ENCODE measurements around the gene RABAC1.
"Not testable (repeated sequence)": the region's sequence is repeated elsewhere in the genome, so short reads cannot be mapped to it uniquely, and the experiment has no call there.

The RABAC1 gene

GRCh38 chr19:41959056-41960053 is at the start of gene RABAC1:
Gene RABAC1, minus strand, starts transcription at chr19:41959321. Its CDS starts 29 bp downstream, at chr19:41959292.
- peak; percentile 92 for DNase-seq

- DNase-seq, result no peak
Observed at GRCh38 chr19:42006569-42006968, 47.4 kb upstream of the RABAC1 start.

GRCh38 chr19:42005504-42005903 is 46.4 kb upstream of the RABAC1 start:
- no peak for DNase-seq

GRCh38 chr19:42003506-42004294 is 44.6 kb upstream of the RABAC1 start:
- DNase-seq, result no peak

- no peak for DNase-seq
Observed at GRCh38 chr19:41999878-42000208, 40.7 kb upstream of the RABAC1 start.

- no peak for DNase-seq
Observed at GRCh38 chr19:41999071-41999877, 40.2 kb upstream of the RABAC1 start.

- no peak for DNase-seq
Observed at GRCh38 chr19:41998246-41999020, 39.3 kb upstream of the RABAC1 start.

GRCh38 chr19:41997851-41998229 is 38.7 kb upstream of the RABAC1 start:
- no peak for DNase-seq

GRCh38 chr19:41997121-41997850 is 38.2 kb upstream of the RABAC1 start:
- DNase-seq, result no peak

GRCh38 chr19:41995959-41996797 is 37.1 kb upstream of the RABAC1 start:
- no peak for DNase-seq

GRCh38 chr19:41994994-41995958 is 36.2 kb upstream of the RABAC1 start:
- DNase-seq, result no peak

- no peak for DNase-seq
Observed at GRCh38 chr19:41994521-41994971, 35.4 kb upstream of the RABAC1 start.

GRCh38 chr19:41993612-41994483 is 34.7 kb upstream of the RABAC1 start, which contains the start of gene ATP1A3:
Gene ATP1A3, minus strand, starts transcription at chr19:41994230. Its CDS starts 154 bp downstream, at chr19:41994076.
- DNase-seq, result peak; percentile 27

GRCh38 chr19:41991925-41992569 is 32.9 kb upstream of the RABAC1 start:
- DNase-seq, result not testable (repeated sequence)

GRCh38 chr19:41991025-41991424 is 31.9 kb upstream of the RABAC1 start:
- no peak for DNase-seq

- DNase-seq, result no peak
Observed at GRCh38 chr19:41990615-41991014, 31.5 kb upstream of the RABAC1 start.

- no peak for DNase-seq
Observed at GRCh38 chr19:41990028-41990427, 30.9 kb upstream of the RABAC1 start.
